Esophagus squamous epithelium (tissue), 5 donors: ENCODE results near the gene CDKAL1. TPM values are rescaled to one million over a fixed set of nuclear protein-coding genes. Genes with fewer than 3 reads are reported as not detected.
"Not testable (repeated sequence)": the region's sequence is repeated elsewhere in the genome, so short reads cannot be mapped to it uniquely, and the experiment has no call there.

ENCODE experiments used
- DNase-seq: peaks from one replicate; lab custom pipeline; 2025; lab: John Stamatoyannopoulos, UW
- H3K27ac ChIP-seq, 4 donors: fragments of 200-600 bp; sonication (generic); one replicate each; pipeline ENCODE4 v1.5.1; 2016 to 2019; ENCODE audit warnings: mild to moderate bottlenecking in 1 of 4
- H3K27me3 ChIP-seq, 4 donors: fragments of 200-600 bp; sonication (generic); 1 replicate in 3 of 4; 2 replicates in 1 of 4; pipeline versions ENCODE4 v1.5.1 to v1.6.0; 2017 to 2021; ENCODE audit warnings: antibody characterized with exemption in 1 of 4
- H3K36me3 ChIP-seq, 3 donors: fragments of 200-600 bp; sonication (generic); one replicate each; pipeline ENCODE4 v1.5.1; 2016 to 2019
- H3K4me1 ChIP-seq, 3 donors: fragments of 200-600 bp; sonication (generic); one replicate each; pipeline ENCODE4 v1.5.1; 2017 to 2019
- H3K4me3 ChIP-seq, 4 donors: fragments of 200-600 bp; sonication (generic); 1 replicate in 3 of 4; 2 replicates in 1 of 4; pipeline ENCODE4 v1.5.1; 2016 to 2019; ENCODE audit warnings: mild to moderate bottlenecking in 2 of 4, moderate library complexity in 1 of 4
- H3K9me3 ChIP-seq, 3 donors: fragments of 200-600 bp; sonication (generic); one replicate each; pipeline ENCODE4 v1.5.1; 2016 to 2019
- POLR2A ChIP-seq, 4 donors: fragments of 450-650 bp; IDR thresholded peaks; one replicate each; pipeline ENCODE4 v1.6.1; 2017; ENCODE audit warnings: antibody characterized with exemption in 4 of 4, mild to moderate bottlenecking in 4 of 4, moderate library complexity in 3 of 4
- WGBS, 2 donors: methylation state at CpG; one replicate each; pipeline ENCODE4 v1.1.5; 2018; 5-methylcytosine and 5-hydroxymethylcytosine counted together
- intact Hi-C: fragments of 100-400 bp; cut with DNase I; formaldehyde crosslinking; loops from one replicate; pipeline ENCODE4 v1.15.0; 2022
- total RNA-seq, 4 donors: library from RNA; depleted of rRNA; stranded (reverse); fragments of >200 nt; gene quantifications; one replicate each; pipeline ENCODE4 v1.1.0, GENCODE V29; 2016
- TF ChIP-seq, protein P1 (sequence below), 6 experiments: fragments of 450-650 bp in 4 of 6; fragments of 200-600 bp in 2 of 6; sonication (generic) in 2 of 6; IDR thresholded peaks; one replicate each; pipeline ENCODE4 v1.5.1; 2016 to 2019; ENCODE audit warnings: antibody characterized with exemption in 6 of 6, mild to moderate bottlenecking in 4 of 6, moderate library complexity in 4 of 6
- donor health status: DM: yes; HTN: yes; CAD: no.

CDKAL1 gene
- total RNA-seq, 4 donors from 2014 or later = 6.5 to 13.0 (median 10.7) TPM

DNA sequence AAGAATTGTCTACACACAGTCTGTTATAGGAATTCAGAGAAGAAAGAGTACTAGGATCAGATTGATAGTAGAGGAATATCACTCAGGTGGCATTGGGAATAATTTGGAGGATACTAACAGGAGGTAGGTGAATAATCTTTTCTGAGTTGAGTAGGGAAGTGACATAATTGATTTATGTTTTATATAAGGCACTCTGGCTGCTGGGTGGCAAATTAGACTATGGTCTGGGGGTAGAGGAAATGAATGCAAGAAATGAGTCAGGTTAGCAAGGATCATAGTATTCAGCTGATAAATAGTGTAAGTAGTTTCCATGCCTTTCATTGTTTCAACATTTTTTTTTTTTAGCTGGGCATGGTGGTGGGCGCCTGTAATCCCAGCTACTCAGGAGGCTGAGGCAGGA, 113.3 kb downstream of the CDKAL1 start:
- Histone ChIP-seq H3K36me3 (peaks cover 0 to 9% (median 0%) of the 10 kb centered on the region in 3 donors), H3K9me3 (no peaks in the 10 kb centered on the region), H3K27me3 (no peaks in the 10 kb centered on the region), H3K4me1 (no peaks in the 10 kb centered on the region), H3K27ac (no peak overlapping the region), H3K4me3 (no peak overlapping the region)
- DNase-seq = no peak
- no peak for TF ChIP-seq POLR2A (IDR thresholded peaks at IDR 0.05)
- TF ChIP-seq, protein P1, sequence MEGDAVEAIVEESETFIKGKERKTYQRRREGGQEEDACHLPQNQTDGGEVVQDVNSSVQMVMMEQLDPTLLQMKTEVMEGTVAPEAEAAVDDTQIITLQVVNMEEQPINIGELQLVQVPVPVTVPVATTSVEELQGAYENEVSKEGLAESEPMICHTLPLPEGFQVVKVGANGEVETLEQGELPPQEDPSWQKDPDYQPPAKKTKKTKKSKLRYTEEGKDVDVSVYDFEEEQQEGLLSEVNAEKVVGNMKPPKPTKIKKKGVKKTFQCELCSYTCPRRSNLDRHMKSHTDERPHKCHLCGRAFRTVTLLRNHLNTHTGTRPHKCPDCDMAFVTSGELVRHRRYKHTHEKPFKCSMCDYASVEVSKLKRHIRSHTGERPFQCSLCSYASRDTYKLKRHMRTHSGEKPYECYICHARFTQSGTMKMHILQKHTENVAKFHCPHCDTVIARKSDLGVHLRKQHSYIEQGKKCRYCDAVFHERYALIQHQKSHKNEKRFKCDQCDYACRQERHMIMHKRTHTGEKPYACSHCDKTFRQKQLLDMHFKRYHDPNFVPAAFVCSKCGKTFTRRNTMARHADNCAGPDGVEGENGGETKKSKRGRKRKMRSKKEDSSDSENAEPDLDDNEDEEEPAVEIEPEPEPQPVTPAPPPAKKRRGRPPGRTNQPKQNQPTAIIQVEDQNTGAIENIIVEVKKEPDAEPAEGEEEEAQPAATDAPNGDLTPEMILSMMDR (IDR thresholded peaks at IDR 0.05) = no peak
- intact Hi-C loops = no loop called here
- WGBS, 2 donors = 91% methylated on average over 1 of the region's 1 CpG

DNA sequence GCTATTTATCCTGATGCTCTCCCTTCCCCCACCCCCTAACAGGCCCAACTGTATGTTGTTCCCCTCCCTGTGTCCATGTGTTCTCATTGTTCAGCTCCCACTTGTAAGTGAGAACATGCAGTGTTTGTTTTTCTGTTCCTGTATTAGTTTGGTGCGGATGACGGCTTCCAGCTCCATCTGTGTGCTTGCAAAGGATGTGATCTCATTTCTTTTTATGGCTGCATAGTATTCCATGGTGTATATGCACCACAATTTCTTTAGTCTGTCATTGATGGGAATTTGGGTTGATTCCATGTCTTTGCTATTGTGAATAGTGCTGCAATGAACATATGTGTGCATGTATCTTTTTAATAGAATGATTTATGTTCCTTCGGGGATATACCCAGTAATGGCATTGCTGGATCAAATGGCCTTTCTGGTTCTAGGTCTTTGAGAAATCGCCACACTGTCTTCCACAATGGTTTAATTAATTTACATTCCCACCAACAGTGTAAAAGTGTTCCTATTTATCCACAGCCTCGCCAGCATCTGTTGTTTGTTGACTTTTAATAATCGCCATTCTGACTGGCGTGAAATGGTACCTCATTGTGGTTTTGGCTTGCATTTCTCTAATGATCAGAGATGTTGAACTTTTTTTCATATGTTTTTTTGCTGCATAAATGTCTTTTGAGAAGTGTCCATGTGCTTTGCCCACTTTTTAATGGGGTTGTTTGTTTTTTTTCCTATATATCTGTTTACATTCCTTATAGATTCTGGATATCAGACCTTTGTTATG, 115.6 kb downstream of the CDKAL1 start:
- whole genome bisulfite sequencing, 2 donors = 87 to 98% methylated on average over 7 of the region's 7 CpGs
- H3K4me3 ChIP-seq, DNase-seq, H3K9me3 ChIP-seq, H3K27ac ChIP-seq, H3K27me3 ChIP-seq, H3K4me1 ChIP-seq, intact Hi-C loops: not testable (repeated sequence)
- peaks cover 0 to 19% (median 0%) of the 10 kb centered on the region in 3 donors for H3K36me3 ChIP-seq

DNA sequence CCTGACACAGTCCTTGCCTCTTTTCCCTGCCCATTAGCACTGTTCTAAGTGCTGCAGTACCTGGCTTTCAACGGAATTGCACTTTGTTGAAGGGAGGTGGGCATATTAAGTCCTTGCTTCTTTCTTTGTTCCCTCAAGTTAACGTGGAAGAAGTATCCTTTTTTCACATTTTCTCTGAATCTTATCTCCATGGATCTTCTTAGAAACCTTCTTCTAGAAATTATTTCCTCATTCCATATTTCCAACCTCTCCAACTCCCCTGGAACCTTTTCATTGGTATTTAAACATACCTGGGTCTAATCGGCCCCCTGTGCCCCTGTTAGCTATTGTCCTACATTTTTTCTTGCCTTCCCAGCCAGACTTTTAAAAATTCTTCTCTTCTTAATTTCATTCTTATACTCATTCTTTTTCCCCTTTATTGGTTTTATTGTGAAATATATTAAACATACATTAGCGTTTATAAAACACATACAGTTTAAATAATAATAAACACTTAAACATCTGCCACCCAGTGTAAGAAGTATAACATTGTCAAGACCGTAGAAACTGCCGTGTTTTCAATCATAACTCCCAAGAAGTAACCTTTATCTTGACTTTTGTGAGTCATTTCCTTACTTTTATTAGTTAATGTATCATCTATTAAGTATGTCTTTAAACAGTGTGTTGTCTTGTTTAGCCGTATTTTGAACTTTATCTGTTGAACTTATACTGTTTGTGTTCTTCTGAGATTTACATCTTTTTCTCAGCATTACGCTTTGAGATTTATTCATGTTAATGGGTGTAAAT, 118.2 kb downstream of the CDKAL1 start:
- no peak for DNase-seq
- intact Hi-C loops = no loop called here

DNA sequence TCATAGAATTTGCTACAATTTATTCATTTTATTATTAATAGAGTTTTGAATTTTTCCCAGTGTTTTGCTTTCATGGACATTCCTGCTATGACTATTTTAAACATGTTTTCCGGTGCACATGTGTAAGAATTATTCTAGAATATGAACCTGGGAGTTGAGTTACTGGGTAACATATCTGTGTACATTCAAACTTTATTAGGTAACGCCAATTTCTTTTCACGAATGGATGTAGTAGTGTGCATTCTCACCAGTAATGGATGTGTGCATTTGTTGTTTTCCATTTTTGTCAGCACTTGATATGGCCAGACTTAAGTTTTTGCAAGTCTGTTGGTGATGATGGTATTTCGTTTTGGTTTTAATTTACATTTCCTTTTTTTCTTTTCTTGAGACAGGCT, 118.8 kb downstream of the CDKAL1 start:
- Histone ChIP-seq H3K27ac (no peak overlapping the region), H3K4me1 (peaks cover 0 to 13% (median 0%) of the 10 kb centered on the region in 3 donors), H3K4me3 (no peak overlapping the region), H3K9me3 (no peaks in the 10 kb centered on the region), H3K27me3 (no peaks in the 10 kb centered on the region), H3K36me3 (peaks cover 0 to 19% (median 0%) of the 10 kb centered on the region in 3 donors)
- intact Hi-C loops = no loop called here
- WGBS, 2 donors = 86 to 94% methylated on average over 4 of the region's 4 CpGs
- no peak for DNase-seq
- no peak for TF ChIP-seq POLR2A (IDR thresholded peaks at IDR 0.05)
- TF ChIP-seq, protein P1 (IDR thresholded peaks at IDR 0.05) = no peak

More for the DNA sequence above, 118.2 kb downstream of the CDKAL1 start:
- no peak overlapping the region for H3K4me3 ChIP-seq
- no peak for TF ChIP-seq POLR2A (IDR thresholded peaks at IDR 0.05)
- TF ChIP-seq, protein P1 (IDR thresholded peaks at IDR 0.05) = no peak
- H3K27me3 ChIP-seq = no peaks in the 10 kb centered on the region
- H3K27ac ChIP-seq = no peak overlapping the region
- H3K4me1 ChIP-seq = peaks cover 0 to 7% (median 0%) of the 10 kb centered on the region in 3 donors
- H3K9me3 ChIP-seq = no peaks in the 10 kb centered on the region
- peaks cover 0 to 19% (median 0%) of the 10 kb centered on the region in 3 donors for H3K36me3 ChIP-seq
- 68 to 73% methylated on average over 8 of the region's 8 CpGs for WGBS, 2 donors

- DNase-seq = no peak
- Histone ChIP-seq H3K9me3 (no peaks in the 10 kb centered on the region), H3K36me3 (peaks cover 0 to 10% (median 0%) of the 10 kb centered on the region in 3 donors), H3K4me3 (no peak overlapping the region), H3K27ac (no peak overlapping the region), H3K27me3 (no peaks in the 10 kb centered on the region), H3K4me1 (peaks cover 0 to 24% (median 4%) of the 10 kb centered on the region in 3 donors)
- WGBS, 2 donors = 78 to 90% methylated on average over 1 to 5 of the region's 5 CpGs
- TF ChIP-seq, protein P1 (IDR thresholded peaks at IDR 0.05) = no peak
- no peak for TF ChIP-seq POLR2A (IDR thresholded peaks at IDR 0.05)
- intact Hi-C loops = no loop called here
Observed at GRCh38 chr6:20655317-20655716, 121.1 kb downstream of the CDKAL1 start.
